Endothelial cell of umbilical vein (primary cell): ENCODE results near the gene HADH. TPM values are rescaled to one million over a fixed set of nuclear protein-coding genes. Genes with fewer than 3 reads are reported as not detected.
A peak's percentile ranks its signal among the peaks of the same experiment; 100 is the strongest.

ENCODE experiments used
- BruUV-seq: library from RNA; stranded (reverse); fragments of 400-500 nt; replicated peaks from 2 replicates; lab custom pipeline; 2021; lab: Mats Ljungman, UMichigan
- CTCF ChIA-PET: fragments of 300-600, 350-600 bp; sonication (Branson Sonifier 250); formaldehyde crosslinking; loops from one replicate; lab custom pipeline; 2021; ENCODE audit warnings: antibody characterized with exemption, inconsistent platforms; lab: Charles Lee
- POLR2A ChIA-PET: fragments of 300-600, 350-600 bp; sonication (Branson Sonifier 250); formaldehyde crosslinking; loops from one replicate; lab custom pipeline; 2021; ENCODE audit warnings: antibody characterized with exemption, inconsistent platforms; lab: Charles Lee
- DNase-seq: peaks from one replicate; pipeline ENCODE4 v3.0.0-alpha.2; 2011; ENCODE audit warnings: low read depth, low spot score
- FAIRE-seq: peaks from 2 replicates; lab custom pipeline; 2011; peaks lifted over from hg19 to GRCh38; lab: Jason Lieb, UNC
- H2AFZ ChIP-seq: 2 replicates; pipeline ENCODE4 v1.6.0; 2012; ENCODE audit warnings: low read depth, low read length, control low read depth, inconsistent platforms
- H3K27ac ChIP-seq: 2 replicates; pipeline ENCODE4 v1.5.1; 2011; ENCODE audit warnings: low read depth, mild to moderate bottlenecking, control low read depth, low read length, moderate library complexity; ENCODE audit not compliant: insufficient read depth
- H3K27me3 ChIP-seq, 2 experiments: 2 replicates each; pipeline versions ENCODE4 v1.6.0 to v1.6.1; 2011; ENCODE audit warnings: low read length in 2 of 2, mixed read lengths in 1 of 2; ENCODE audit not compliant: control insufficient read depth in 2 of 2, insufficient read depth in 2 of 2
- H3K36me3 ChIP-seq, 2 experiments: 2 replicates in 1 of 2; 3 replicates in 1 of 2; pipeline ENCODE4 v1.5.1; 2011; ENCODE audit warnings: low read length in 2 of 2, mild to moderate bottlenecking in 1 of 2, moderate library complexity in 1 of 2; ENCODE audit not compliant: control insufficient read depth in 2 of 2, insufficient read depth in 2 of 2; ENCODE audit errors: extremely low read depth in 1 of 2
- H3K4me1 ChIP-seq: 3 replicates; pipeline ENCODE4 v1.5.1; 2011; ENCODE audit warnings: mild to moderate bottlenecking, low read length; ENCODE audit not compliant: control insufficient read depth, insufficient read depth; ENCODE audit errors: extremely low read depth
- H3K4me2 ChIP-seq: 2 replicates; pipeline ENCODE4 v1.6.1; 2011; ENCODE audit warnings: low read length, control low read depth, mixed read lengths; ENCODE audit not compliant: insufficient read depth
- H3K4me3 ChIP-seq, 3 experiments: fragments of 200-600 bp in 1 of 3; sonication (generic), shearing (Covaris generic) in 1 of 3; replicated peaks in 1 of 3; 2 replicates each; pipeline ENCODE4 v1.5.1; 2011 to 2016; ENCODE audit warnings: control low read depth in 3 of 3, low read length in 3 of 3, mild to moderate bottlenecking in 2 of 3, inconsistent platforms in 1 of 3, low read depth in 1 of 3, moderate library complexity in 1 of 3; ENCODE audit not compliant: insufficient read depth in 1 of 3
- H3K79me2 ChIP-seq: 2 replicates; pipeline ENCODE4 v1.6.0; 2012; ENCODE audit warnings: low read length, inconsistent platforms; ENCODE audit not compliant: control insufficient read depth, insufficient read depth
- H3K9ac ChIP-seq: replicated peaks from 2 replicates; pipeline ENCODE3; 2011; ENCODE audit warnings: low read length, control low read depth; ENCODE audit not compliant: insufficient read depth; ENCODE audit errors: extremely low read depth
- H3K9me1 ChIP-seq: replicated peaks from 3 replicates; pipeline ENCODE4 v1.6.0; 2011; ENCODE audit warnings: mild to moderate bottlenecking, low read length; ENCODE audit not compliant: control insufficient read depth, insufficient read depth; ENCODE audit errors: extremely low read depth
- H3K9me3 ChIP-seq: replicated peaks from 2 replicates; pipeline ENCODE4 v1.5.1; 2012; ENCODE audit warnings: low read length, inconsistent platforms; ENCODE audit not compliant: control insufficient read depth, insufficient read depth
- H4K20me1 ChIP-seq: replicated peaks from 2 replicates; pipeline ENCODE3; 2011; ENCODE audit warnings: mild to moderate bottlenecking, low read length; ENCODE audit not compliant: control insufficient read depth, insufficient read depth; ENCODE audit errors: extremely low read depth
- CTCF ChIP-seq, 2 donors: IDR thresholded peaks; 1 replicate in 1 of 2; 2 replicates in 1 of 2; pipeline ENCODE4 v1.5.1; 2011; ENCODE audit warnings: low read length in 2 of 2, mild to moderate bottlenecking in 2 of 2, moderate library complexity in 2 of 2, control low read depth in 1 of 2, inconsistent platforms in 1 of 2, low read depth in 1 of 2; ENCODE audit not compliant: insufficient read depth in 1 of 2; ENCODE audit errors: extremely low read depth in 1 of 2
- EZH2 ChIP-seq: IDR thresholded peaks from 2 replicates; pipeline ENCODE4 v1.6.1; 2012; ENCODE audit warnings: borderline replicate concordance, low read depth, mild to moderate bottlenecking, moderate library complexity, low read length, inconsistent platforms; ENCODE audit not compliant: severe bottlenecking
- GATA2 ChIP-seq: IDR thresholded peaks from 2 replicates; pipeline ENCODE4 v1.7.0; 2011; ENCODE audit warnings: low read depth, mild to moderate bottlenecking, moderate library complexity, mixed read lengths, low read length; ENCODE audit not compliant: insufficient read length, insufficient read depth
- JUN ChIP-seq: IDR thresholded peaks from 2 replicates; pipeline ENCODE4 v1.6.1; 2011; ENCODE audit warnings: borderline replicate concordance, low read depth; ENCODE audit not compliant: insufficient read length, insufficient read depth
- MYC ChIP-seq: IDR thresholded peaks from one replicate; pipeline ENCODE4 v1.6.1; 2011; ENCODE audit warnings: mild to moderate bottlenecking, low read depth, low read length
- POLR2A ChIP-seq: IDR thresholded peaks from 2 replicates; pipeline ENCODE4 v1.6.1; 2012; ENCODE audit warnings: low read depth, mild to moderate bottlenecking, control low read depth, low read length
- POLR2AphosphoS5 ChIP-seq: IDR thresholded peaks from 2 replicates; pipeline ENCODE4 v1.6.1; 2012; ENCODE audit warnings: low read depth, mild to moderate bottlenecking, control low read depth, low read length, moderate library complexity; ENCODE audit not compliant: insufficient read depth
- dilution Hi-C: fragments of 300-500 bp; cut with MboI; formaldehyde crosslinking; loops from one replicate; pipeline ENCODE4 v1.15.0; 2019; ENCODE audit warnings: low sequenced_read_pairs; ENCODE audit not compliant: extremely low pct_ligation_motif_present
- intact Hi-C: fragments of 100-400 bp; cut with micrococcal nuclease; formaldehyde crosslinking; loops from one replicate; pipeline ENCODE4 v1.10.0; 2022
- polyA plus RNA-seq, 4 experiments: library from polyadenylated mRNA; depleted of rRNA in 3 of 4; stranded (reverse) in 3 of 4; unstranded in 1 of 4; fragments of >200 nt; gene quantifications; 2 replicates each; pipeline versions ENCODE4 v1.2.1 to v1.2.3, GENCODE V29; 2011 to 2012; ENCODE audit warnings: missing spikeins in 1 of 4
- total RNA-seq: library from RNA; stranded (reverse); gene quantifications from 2 replicates; pipeline ENCODE4 v1.2.3, GENCODE V29; 2021
- TF ChIP-seq, protein P1 (sequence below): IDR thresholded peaks from 2 replicates; pipeline ENCODE4 v1.6.1; 2011; ENCODE audit not compliant: insufficient read depth, insufficient read length

The HADH gene
- total and polyA plus RNA-seq, 2 donors (not counting 3 experiments of a cell fraction or from before 2014, with no cell fraction given): 19.2 to 20.3 TPM

GRCh38 chr4:107950746-107951540 lies 38.7 kb upstream of the HADH start:
- Histone ChIP-seq H3K4me3 (no peak overlapping the region), H3K9me1 (no peaks in the 10 kb centered on the region), H3K79me2 (no peaks in the 10 kb centered on the region), H3K9ac (no peak overlapping the region), H3K36me3 (no peaks in the 10 kb centered on the region), H3K4me1 (no peaks in the 10 kb centered on the region), H3K27ac (no peak overlapping the region), H3K27me3 (no peaks in the 10 kb centered on the region), H3K4me2 (no peak overlapping the region), H4K20me1 (no peaks in the 10 kb centered on the region), H3K9me3 (no peaks in the 10 kb centered on the region), H2AFZ (no peak overlapping the region)
- TF ChIP-seq MYC (no peak), POLR2AphosphoS5 (no peak), POLR2A (no peak), GATA2 (no peak), EZH2 (no peak)
- TF ChIP-seq, protein P1, sequence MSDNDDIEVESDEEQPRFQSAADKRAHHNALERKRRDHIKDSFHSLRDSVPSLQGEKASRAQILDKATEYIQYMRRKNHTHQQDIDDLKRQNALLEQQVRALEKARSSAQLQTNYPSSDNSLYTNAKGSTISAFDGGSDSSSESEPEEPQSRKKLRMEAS: no peak
- DNase-seq (no peak), FAIRE-seq (peak; percentile 52)
- no TSS peak for BruUV-seq
- POLR2A ChIA-PET: no interaction called here
- intact Hi-C loops (no loop called here), dilution Hi-C loops (no loop called here)
- CTCF ChIA-PET: no interaction called here

GRCh38 chr4:107951551-107951950 lies 38.1 kb upstream of the HADH start:
- Histone ChIP-seq H3K27ac (no peak overlapping the region), H4K20me1 (no peaks in the 10 kb centered on the region), H3K4me3 (no peak overlapping the region), H3K9me1 (no peaks in the 10 kb centered on the region), H2AFZ (no peak overlapping the region), H3K27me3 (no peaks in the 10 kb centered on the region), H3K9me3 (no peaks in the 10 kb centered on the region), H3K4me2 (no peak overlapping the region), H3K36me3 (no peaks in the 10 kb centered on the region), H3K9ac (no peak overlapping the region), H3K4me1 (no peaks in the 10 kb centered on the region), H3K79me2 (no peaks in the 10 kb centered on the region)
- intact Hi-C loops: no loop called here
- CTCF ChIA-PET: no interaction called here
- DNase-seq (no peak), FAIRE-seq (no peak)
- TF ChIP-seq POLR2A (no peak), JUN (no peak), CTCF (IDR thresholded peaks at IDR 0.05; ENCODE audit: extremely low read depth in 1 of 2, insufficient read depth in 1 of 2, low read depth in 1 of 2, low read length in 2 of 2) (no peak), EZH2 (no peak), GATA2 (no peak)
- TF ChIP-seq, protein P1: no peak
- BruUV-seq: no TSS peak
- POLR2A ChIA-PET: no interaction called here
- dilution Hi-C loops: no loop called here
